Measurements from ENCODE around the gene ADH6. TPM values are rescaled to one million over a fixed set of nuclear protein-coding genes. Genes with fewer than 3 reads are reported as not detected.
A peak's percentile ranks its signal among the peaks of the same experiment; 100 is the strongest.

The ADH6 gene
- total and polyA plus RNA-seq, 3 donors from 2014 or later, result 0.16 to 0.62 (median 0.42) TPM

DNA sequence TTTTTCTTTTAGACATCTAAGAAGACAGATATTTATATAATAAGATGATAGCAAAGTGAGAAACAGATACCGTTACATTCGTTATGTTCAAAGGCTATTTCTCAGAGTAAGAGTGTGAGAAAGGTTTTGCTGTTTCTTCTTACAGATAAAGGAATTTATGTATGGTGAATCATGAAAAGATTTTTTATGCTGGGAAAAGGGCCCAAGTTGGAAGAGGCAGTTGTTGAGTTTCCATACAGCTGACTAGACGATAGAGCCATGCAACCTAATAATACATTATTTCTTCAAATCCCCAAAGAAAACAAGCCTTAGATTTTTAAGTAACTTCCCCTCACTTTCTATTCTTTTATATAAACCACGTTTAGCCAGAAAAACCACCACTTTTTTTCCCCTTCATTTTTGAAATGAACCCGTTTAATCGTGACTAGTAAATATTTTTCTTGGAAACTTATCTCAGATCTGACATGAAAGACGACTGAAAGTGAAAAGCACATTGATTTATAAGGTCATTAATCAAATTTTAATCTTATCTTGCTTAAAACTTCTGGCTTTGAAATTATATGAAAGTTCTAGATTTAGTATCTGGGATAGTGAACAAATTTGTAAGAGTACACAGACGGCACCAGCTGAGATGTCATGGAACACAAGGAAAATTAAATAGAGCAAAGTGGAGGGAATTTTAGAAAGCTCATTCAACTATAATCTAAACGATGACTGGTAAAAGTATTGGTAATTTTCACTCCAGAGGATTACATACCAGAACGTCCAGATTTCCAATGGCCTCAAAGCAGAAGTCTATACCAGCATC lies 10.9 kb downstream of the ADH6 start:
- Histone ChIP-seq H3K9me3 (no peaks in the 10 kb centered on the region), H3K4me3 (no peak overlapping the region), H3K36me3 (ENCODE audit: low read depth, missing control alignments) (no peaks in the 10 kb centered on the region), H3K27ac (no peak overlapping the region), H3K27me3 (no peaks in the 10 kb centered on the region), H3K4me1 (peaks cover 5% of the 10 kb centered on the region)
- DNase-seq, result no peak
- intact Hi-C loops (cut with DNase I; ENCODE audit: low total_unique reads), result loop anchor here (10.0 kb wide), 1 partner anchor 197 kb away; no protein-coding TSS in a partner anchor
- TF ChIP-seq, protein P1, sequence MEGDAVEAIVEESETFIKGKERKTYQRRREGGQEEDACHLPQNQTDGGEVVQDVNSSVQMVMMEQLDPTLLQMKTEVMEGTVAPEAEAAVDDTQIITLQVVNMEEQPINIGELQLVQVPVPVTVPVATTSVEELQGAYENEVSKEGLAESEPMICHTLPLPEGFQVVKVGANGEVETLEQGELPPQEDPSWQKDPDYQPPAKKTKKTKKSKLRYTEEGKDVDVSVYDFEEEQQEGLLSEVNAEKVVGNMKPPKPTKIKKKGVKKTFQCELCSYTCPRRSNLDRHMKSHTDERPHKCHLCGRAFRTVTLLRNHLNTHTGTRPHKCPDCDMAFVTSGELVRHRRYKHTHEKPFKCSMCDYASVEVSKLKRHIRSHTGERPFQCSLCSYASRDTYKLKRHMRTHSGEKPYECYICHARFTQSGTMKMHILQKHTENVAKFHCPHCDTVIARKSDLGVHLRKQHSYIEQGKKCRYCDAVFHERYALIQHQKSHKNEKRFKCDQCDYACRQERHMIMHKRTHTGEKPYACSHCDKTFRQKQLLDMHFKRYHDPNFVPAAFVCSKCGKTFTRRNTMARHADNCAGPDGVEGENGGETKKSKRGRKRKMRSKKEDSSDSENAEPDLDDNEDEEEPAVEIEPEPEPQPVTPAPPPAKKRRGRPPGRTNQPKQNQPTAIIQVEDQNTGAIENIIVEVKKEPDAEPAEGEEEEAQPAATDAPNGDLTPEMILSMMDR (IDR thresholded peaks at IDR 0.05), result no peak
- TF ChIP-seq POLR2A (IDR thresholded peaks at IDR 0.05), result no peak
- 47 to 51% methylated on average over 10 of the region's 10 CpGs for whole genome bisulfite sequencing, 2 donors

DNA sequence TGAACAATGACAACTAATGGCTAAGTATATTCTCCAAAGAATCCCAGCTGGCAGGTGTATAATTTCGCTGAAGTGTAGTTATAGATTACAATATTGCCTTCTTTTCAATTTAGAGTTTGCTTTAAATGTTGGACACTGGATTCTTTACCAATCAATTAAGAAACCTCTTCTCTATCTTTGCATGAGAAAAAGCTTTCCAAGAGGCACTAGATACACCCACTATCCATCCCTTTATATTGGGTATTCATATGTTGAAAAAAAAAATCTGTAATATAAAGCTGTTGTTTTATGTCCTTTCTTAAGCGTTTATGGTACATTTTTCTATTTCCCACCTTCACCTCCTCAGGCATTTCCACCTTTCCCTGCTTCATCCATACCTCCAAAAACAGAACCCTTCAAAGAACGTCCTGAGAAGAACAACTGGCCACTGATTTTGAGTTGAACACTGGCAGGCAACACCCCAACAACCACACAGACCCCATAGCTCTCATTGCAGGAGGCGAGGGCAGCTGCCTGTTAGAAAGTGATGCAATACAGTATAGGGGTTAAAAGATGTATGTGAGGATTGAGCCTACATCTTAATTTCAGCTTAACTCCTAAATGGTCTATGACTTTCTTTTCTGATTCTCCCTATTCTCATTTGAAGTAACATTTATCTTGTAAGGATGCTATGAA lies 11.8 kb downstream of the ADH6 start:
- no peaks in the 10 kb centered on the region for H3K27me3 ChIP-seq
- peaks cover 5% of the 10 kb centered on the region for H3K4me1 ChIP-seq
- H3K9me3 ChIP-seq, result no peaks in the 10 kb centered on the region
- intact Hi-C loops (cut with DNase I; ENCODE audit: low total_unique reads), result loop anchor here (10.0 kb wide), 1 partner anchor 198 kb away; no protein-coding TSS in a partner anchor
- 86 to 91% methylated on average over 4 of the region's 4 CpGs for WGBS, 2 donors
- no peaks in the 10 kb centered on the region for H3K36me3 ChIP-seq (ENCODE audit: low read depth, missing control alignments)
- TF ChIP-seq, protein P1 (IDR thresholded peaks at IDR 0.05), result no peak
- no peak for TF ChIP-seq POLR2A (IDR thresholded peaks at IDR 0.05)
- DNase-seq, result no peak
- H3K4me3 ChIP-seq, result no peak overlapping the region
- H3K27ac ChIP-seq, result no peak overlapping the region

DNA sequence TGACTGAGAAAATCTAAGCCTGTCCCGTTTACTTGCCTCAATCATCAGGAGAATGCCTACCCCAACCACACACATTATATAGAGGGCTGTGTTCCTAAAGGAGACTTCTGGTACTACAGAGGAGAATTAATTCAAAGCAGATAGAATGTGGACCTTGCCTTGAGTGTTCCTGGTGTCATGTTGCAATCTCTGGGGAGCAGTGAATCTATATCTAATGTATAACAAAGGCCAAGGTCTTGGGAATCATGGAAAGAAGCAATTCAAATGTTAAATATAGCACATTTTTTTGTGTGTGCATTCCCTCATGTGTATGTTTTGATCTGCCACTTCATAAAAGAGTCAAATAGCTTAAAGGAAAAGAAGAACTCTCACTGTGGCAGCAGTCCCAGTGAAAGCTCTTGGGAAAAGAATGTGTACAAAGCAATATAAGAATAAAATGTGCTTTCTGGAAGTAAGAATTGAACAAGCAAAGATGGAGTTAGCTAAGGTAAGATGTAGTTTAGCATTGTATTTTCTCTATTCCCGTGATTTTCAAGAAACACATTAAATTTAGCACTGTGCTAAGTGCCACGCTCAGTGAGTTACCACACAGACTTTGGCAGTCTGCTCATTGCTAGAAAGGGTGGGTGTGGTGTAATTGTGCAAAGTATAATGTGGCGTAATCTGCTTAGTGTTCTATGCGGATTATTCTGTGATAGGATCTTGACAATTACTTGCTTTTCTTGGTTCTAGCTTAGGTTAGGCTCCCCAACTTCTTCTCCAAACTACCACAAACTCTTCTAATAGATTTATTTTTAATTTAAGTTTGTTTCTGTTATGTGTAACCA lies 13.7 kb downstream of the ADH6 start:
- TF ChIP-seq, protein P1 (IDR thresholded peaks at IDR 0.05), result no peak
- no peak for TF ChIP-seq POLR2A (IDR thresholded peaks at IDR 0.05)

DNA sequence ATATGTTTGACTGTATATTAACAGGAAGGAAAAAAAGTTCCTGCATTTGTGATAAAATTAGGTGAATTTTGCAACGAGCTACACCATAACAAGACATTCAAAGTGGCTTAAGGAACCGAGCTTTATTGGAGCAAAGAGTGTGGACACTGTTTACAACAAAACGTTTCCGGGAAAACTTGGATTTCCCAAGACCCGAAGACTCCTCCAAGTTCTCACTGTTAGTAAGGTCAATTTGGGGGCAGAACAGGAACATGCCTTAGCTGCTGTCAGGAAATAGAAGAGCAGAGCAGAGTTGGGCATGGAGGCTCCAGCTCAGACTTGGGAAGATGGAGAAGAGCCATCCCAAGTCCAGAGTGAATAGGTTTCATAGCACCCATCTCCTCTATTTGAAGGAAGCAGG lies 16.5 kb downstream of the ADH6 start:
- H3K27me3 ChIP-seq, result no peaks in the 10 kb centered on the region
- intact Hi-C loops (cut with DNase I; ENCODE audit: low total_unique reads), result loop anchor here (10.0 kb wide), 1 partner anchor 202 kb away; no protein-coding TSS in a partner anchor
- H3K4me1 ChIP-seq, result peaks cover 5% of the 10 kb centered on the region
- H3K27ac ChIP-seq, result peak overlapping the region in 1 of 2 donors; percentile 59
- 47 to 51% methylated on average over 5 of the region's 5 CpGs for WGBS, 2 donors
- no peaks in the 10 kb centered on the region for H3K36me3 ChIP-seq (ENCODE audit: low read depth, missing control alignments)
- H3K9me3 ChIP-seq, result no peaks in the 10 kb centered on the region
- TF ChIP-seq POLR2A (IDR thresholded peaks at IDR 0.05), result no peak
- TF ChIP-seq, protein P1 (IDR thresholded peaks at IDR 0.05), result no peak
- no peak overlapping the region for H3K4me3 ChIP-seq
- peak; percentile 46 for DNase-seq

More for the DNA sequence above, 13.7 kb downstream of the ADH6 start:
- Histone ChIP-seq H3K4me1 (peaks cover 5% of the 10 kb centered on the region), H3K4me3 (no peak overlapping the region), H3K27ac (no peak overlapping the region), H3K27me3 (no peaks in the 10 kb centered on the region), H3K9me3 (no peaks in the 10 kb centered on the region), H3K36me3 (ENCODE audit: low read depth, missing control alignments) (no peaks in the 10 kb centered on the region)
- DNase-seq, result peak; percentile 28
- intact Hi-C loops (cut with DNase I; ENCODE audit: low total_unique reads), result loop anchor here (10.0 kb wide), 1 partner anchor 199 kb away; no protein-coding TSS in a partner anchor
- 67 to 72% methylated on average over 5 of the region's 5 CpGs for WGBS, 2 donors

All from testis (tissue), 3 donors.